Neural cell (in vitro differentiated cells): ENCODE results near the gene GABBR2. TPM values are rescaled to one million over a fixed set of nuclear protein-coding genes. Genes with fewer than 3 reads are reported as not detected.

ENCODE experiments used
- H2AFZ ChIP-seq: fragments of 200-600, 300-800 bp; sonication (generic), shearing (Covaris generic); 2 replicates; pipeline ENCODE4 v1.6.0; 2014; ENCODE audit warnings: low read depth, mild to moderate bottlenecking, antibody characterized with exemption, low read length, moderate library complexity
- H3F3A ChIP-seq: fragments of 200-600 bp; shearing (Covaris generic); 2 replicates; pipeline ENCODE4 v1.6.1; 2016; ENCODE audit warnings: mild to moderate bottlenecking, moderate library complexity, mixed read lengths, antibody characterized with exemption, low read length; ENCODE audit not compliant: insufficient read depth, poor library complexity, severe bottlenecking
- H3K27ac ChIP-seq: fragments of 200-600, 300-800 bp; sonication (generic), shearing (Covaris generic); 2 replicates; pipeline ENCODE4 v1.5.1; 2014; ENCODE audit warnings: mild to moderate bottlenecking, low read length, moderate library complexity
- H3K27me3 ChIP-seq: fragments of 300-800, 200-600 bp; sonication (generic), shearing (Covaris generic); 2 replicates; pipeline ENCODE4 v1.6.0; 2014; ENCODE audit warnings: mild to moderate bottlenecking, low read depth, low read length, moderate library complexity; ENCODE audit not compliant: insufficient read depth
- H3K36me3 ChIP-seq: fragments of 300-800, 200-600 bp; sonication (generic), shearing (Covaris generic); 2 replicates; pipeline ENCODE4 v1.5.1; 2014; ENCODE audit warnings: mild to moderate bottlenecking, antibody characterized with exemption, low read length, moderate library complexity; ENCODE audit not compliant: insufficient read depth
- H3K4me2 ChIP-seq: fragments of 300-800, 200-600 bp; sonication (generic), shearing (Covaris generic); 2 replicates; pipeline ENCODE4 v1.6.0; 2014; ENCODE audit warnings: mild to moderate bottlenecking, low read length
- H3K4me3 ChIP-seq: fragments of 300-800, 200-600 bp; sonication (generic), shearing (Covaris generic); 2 replicates; pipeline ENCODE4 v1.5.1; 2014; ENCODE audit warnings: mild to moderate bottlenecking, low read length, moderate library complexity
- H3K79me2 ChIP-seq: fragments of 200-600 bp; shearing (Covaris generic); replicated peaks from 2 replicates; pipeline ENCODE4 v1.6.0; 2014; ENCODE audit warnings: mild to moderate bottlenecking, low read length, moderate library complexity; ENCODE audit not compliant: insufficient read depth
- H3K9ac ChIP-seq: fragments of 300-800, 200-600 bp; sonication (generic), shearing (Covaris generic); 2 replicates; pipeline ENCODE4 v1.6.1; 2016; ENCODE audit warnings: mild to moderate bottlenecking, low read length, mixed read lengths
- H3K9me2 ChIP-seq: fragments of 200-600 bp; shearing (Covaris generic); 2 replicates; pipeline ENCODE4 v1.6.1; 2016; ENCODE audit warnings: mild to moderate bottlenecking, low read length, mixed read lengths; ENCODE audit not compliant: insufficient read depth
- H3K9me3 ChIP-seq: fragments of 200-600, 300-800 bp; sonication (generic), shearing (Covaris generic); 2 replicates; pipeline ENCODE4 v1.6.1; 2016; ENCODE audit warnings: mild to moderate bottlenecking, mixed run types, low read length, moderate library complexity, mixed read lengths
- H4K20me1 ChIP-seq: fragments of 200-600 bp; shearing (Covaris generic); 2 replicates; pipeline ENCODE4 v1.6.1; 2016; ENCODE audit warnings: mild to moderate bottlenecking, mixed run types; ENCODE audit not compliant: insufficient read depth
- EP300 ChIP-seq: fragments of 450-650 bp; conservative IDR thresholded peaks from 2 replicates; pipeline ENCODE4 v1.6.1; 2014; ENCODE audit warnings: antibody characterized with exemption, mild to moderate bottlenecking, moderate library complexity; ENCODE audit not compliant: poor library complexity, severe bottlenecking
- EZH2 ChIP-seq: fragments of 200-600, 300-800 bp; shearing (Covaris generic), sonication (generic); IDR thresholded peaks from 2 replicates; pipeline ENCODE4 v1.6.1; 2014; ENCODE audit warnings: antibody characterized with exemption, low read length, borderline replicate concordance, mild to moderate bottlenecking; ENCODE audit not compliant: insufficient read depth, poor library complexity, severe bottlenecking
- MXI1 ChIP-seq: fragments of 450-650 bp; conservative IDR thresholded peaks from 2 replicates; pipeline ENCODE4 v1.6.1; 2014; ENCODE audit warnings: antibody characterized with exemption, mild to moderate bottlenecking; ENCODE audit not compliant: poor library complexity, severe bottlenecking
- POLR2AphosphoS5 ChIP-seq: IDR thresholded peaks from 2 replicates; pipeline ENCODE4 v1.6.1; 2012
- RAD21 ChIP-seq: fragments of 450-650 bp; conservative IDR thresholded peaks from 2 replicates; pipeline ENCODE4 v1.6.1; 2014; ENCODE audit warnings: antibody characterized with exemption, mild to moderate bottlenecking, moderate library complexity
- SMC3 ChIP-seq: fragments of 450-650 bp; conservative IDR thresholded peaks from 2 replicates; pipeline ENCODE4 v1.6.1; 2014; ENCODE audit warnings: antibody characterized with exemption, mild to moderate bottlenecking, moderate library complexity; ENCODE audit not compliant: poor library complexity
- TAF1 ChIP-seq: IDR thresholded peaks from 2 replicates; pipeline ENCODE4 v1.6.1; 2012; ENCODE audit warnings: low read depth
- polyA plus RNA-seq: library from polyadenylated mRNA; depleted of rRNA; stranded (reverse); fragments of >200 nt; gene quantifications from 2 replicates; pipeline ENCODE4 v1.2.3, GENCODE V29; 2014
- TF ChIP-seq, protein P1 (sequence below): fragments of 450-650 bp; IDR thresholded peaks from 2 replicates; pipeline ENCODE4 v1.5.1; 2014; ENCODE audit warnings: antibody characterized with exemption, mild to moderate bottlenecking, moderate library complexity; ENCODE audit not compliant: poor library complexity, severe bottlenecking
- TF ChIP-seq, protein P2 (sequence below): IDR thresholded peaks from 2 replicates; pipeline ENCODE4 v1.6.1; 2012; ENCODE audit warnings: borderline replicate concordance

Gene GABBR2
- polyA plus RNA-seq, 1 donor from 2014 or later: 7.1 TPM

DNA sequence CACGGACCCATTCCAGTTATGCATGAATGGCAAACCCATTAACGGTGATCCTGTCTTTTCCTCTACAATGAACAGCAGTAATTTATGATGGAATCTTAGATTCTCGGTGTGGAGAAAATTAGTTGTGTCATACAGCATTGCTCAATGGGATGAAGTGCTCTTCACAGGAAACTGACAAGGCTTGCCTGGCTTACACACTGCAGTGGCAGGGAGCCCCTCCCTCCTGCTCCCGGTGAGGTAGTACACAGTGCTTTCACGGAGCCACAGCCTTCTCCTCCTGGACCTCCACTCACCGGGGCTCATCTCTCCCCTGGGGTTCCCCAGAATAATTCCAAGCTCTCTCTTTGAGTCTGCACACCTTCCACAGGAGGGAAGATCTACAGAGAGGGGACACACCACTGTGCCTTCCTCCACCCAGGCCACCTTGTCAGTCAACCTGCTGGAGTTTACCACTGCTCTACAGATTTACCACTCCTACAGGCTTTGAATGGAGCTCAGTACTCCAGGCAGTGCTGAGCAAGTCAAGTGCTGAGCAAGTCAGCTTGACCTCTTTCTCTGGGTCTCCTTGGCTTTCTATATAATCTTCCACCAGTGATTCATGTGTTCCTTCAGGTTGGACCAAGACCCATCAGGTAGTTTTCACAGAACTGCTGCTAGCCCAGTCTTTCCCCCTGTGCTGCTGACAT lies 394.2 kb downstream of the GABBR2 start:
- Histone ChIP-seq H2AFZ (no peak overlapping the region), H3K4me2 (no peak overlapping the region)

GRCh38 chr9:98312365-98312764 lies 396.4 kb downstream of the GABBR2 start:
- no peaks in the 10 kb centered on the region for H3K27me3 ChIP-seq
- no peak overlapping the region for H3K4me3 ChIP-seq
- H3K79me2 ChIP-seq: no peaks in the 10 kb centered on the region
- H2AFZ ChIP-seq: no peak overlapping the region
- TF ChIP-seq POLR2AphosphoS5 (no peak), MXI1 (no peak), RAD21 (no peak), TAF1 (no peak)
- TF ChIP-seq, protein P1, sequence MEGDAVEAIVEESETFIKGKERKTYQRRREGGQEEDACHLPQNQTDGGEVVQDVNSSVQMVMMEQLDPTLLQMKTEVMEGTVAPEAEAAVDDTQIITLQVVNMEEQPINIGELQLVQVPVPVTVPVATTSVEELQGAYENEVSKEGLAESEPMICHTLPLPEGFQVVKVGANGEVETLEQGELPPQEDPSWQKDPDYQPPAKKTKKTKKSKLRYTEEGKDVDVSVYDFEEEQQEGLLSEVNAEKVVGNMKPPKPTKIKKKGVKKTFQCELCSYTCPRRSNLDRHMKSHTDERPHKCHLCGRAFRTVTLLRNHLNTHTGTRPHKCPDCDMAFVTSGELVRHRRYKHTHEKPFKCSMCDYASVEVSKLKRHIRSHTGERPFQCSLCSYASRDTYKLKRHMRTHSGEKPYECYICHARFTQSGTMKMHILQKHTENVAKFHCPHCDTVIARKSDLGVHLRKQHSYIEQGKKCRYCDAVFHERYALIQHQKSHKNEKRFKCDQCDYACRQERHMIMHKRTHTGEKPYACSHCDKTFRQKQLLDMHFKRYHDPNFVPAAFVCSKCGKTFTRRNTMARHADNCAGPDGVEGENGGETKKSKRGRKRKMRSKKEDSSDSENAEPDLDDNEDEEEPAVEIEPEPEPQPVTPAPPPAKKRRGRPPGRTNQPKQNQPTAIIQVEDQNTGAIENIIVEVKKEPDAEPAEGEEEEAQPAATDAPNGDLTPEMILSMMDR: no peak
- TF ChIP-seq, protein P2, sequence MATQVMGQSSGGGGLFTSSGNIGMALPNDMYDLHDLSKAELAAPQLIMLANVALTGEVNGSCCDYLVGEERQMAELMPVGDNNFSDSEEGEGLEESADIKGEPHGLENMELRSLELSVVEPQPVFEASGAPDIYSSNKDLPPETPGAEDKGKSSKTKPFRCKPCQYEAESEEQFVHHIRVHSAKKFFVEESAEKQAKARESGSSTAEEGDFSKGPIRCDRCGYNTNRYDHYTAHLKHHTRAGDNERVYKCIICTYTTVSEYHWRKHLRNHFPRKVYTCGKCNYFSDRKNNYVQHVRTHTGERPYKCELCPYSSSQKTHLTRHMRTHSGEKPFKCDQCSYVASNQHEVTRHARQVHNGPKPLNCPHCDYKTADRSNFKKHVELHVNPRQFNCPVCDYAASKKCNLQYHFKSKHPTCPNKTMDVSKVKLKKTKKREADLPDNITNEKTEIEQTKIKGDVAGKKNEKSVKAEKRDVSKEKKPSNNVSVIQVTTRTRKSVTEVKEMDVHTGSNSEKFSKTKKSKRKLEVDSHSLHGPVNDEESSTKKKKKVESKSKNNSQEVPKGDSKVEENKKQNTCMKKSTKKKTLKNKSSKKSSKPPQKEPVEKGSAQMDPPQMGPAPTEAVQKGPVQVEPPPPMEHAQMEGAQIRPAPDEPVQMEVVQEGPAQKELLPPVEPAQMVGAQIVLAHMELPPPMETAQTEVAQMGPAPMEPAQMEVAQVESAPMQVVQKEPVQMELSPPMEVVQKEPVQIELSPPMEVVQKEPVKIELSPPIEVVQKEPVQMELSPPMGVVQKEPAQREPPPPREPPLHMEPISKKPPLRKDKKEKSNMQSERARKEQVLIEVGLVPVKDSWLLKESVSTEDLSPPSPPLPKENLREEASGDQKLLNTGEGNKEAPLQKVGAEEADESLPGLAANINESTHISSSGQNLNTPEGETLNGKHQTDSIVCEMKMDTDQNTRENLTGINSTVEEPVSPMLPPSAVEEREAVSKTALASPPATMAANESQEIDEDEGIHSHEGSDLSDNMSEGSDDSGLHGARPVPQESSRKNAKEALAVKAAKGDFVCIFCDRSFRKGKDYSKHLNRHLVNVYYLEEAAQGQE: no peak
- H3K9me3 ChIP-seq: no peaks in the 10 kb centered on the region
- no peak overlapping the region for H3K4me2 ChIP-seq
- H3K9me2 ChIP-seq: no peaks in the 10 kb centered on the region
- H3K9ac ChIP-seq: no peak overlapping the region
- no peak overlapping the region for H3K27ac ChIP-seq
- H3K36me3 ChIP-seq: no peaks in the 10 kb centered on the region
- no peaks in the 10 kb centered on the region for H4K20me1 ChIP-seq
- H3F3A ChIP-seq: no peaks in the 10 kb centered on the region

More for the DNA sequence above, 394.2 kb downstream of the GABBR2 start:
- Histone ChIP-seq H3K9ac (no peak overlapping the region), H3K79me2 (no peaks in the 10 kb centered on the region), H3F3A (no peaks in the 10 kb centered on the region), H3K27me3 (no peaks in the 10 kb centered on the region), H3K9me2 (no peaks in the 10 kb centered on the region), H3K4me3 (no peak overlapping the region), H4K20me1 (no peaks in the 10 kb centered on the region), H3K27ac (no peak overlapping the region), H3K36me3 (no peaks in the 10 kb centered on the region), H3K9me3 (no peaks in the 10 kb centered on the region)
- TF ChIP-seq, protein P1: no peak
- TF ChIP-seq POLR2AphosphoS5 (no peak), TAF1 (no peak), MXI1 (no peak), RAD21 (no peak), EZH2 (no peak), EP300 (no peak), SMC3 (no peak)
- TF ChIP-seq, protein P2: no peak
